GM12801 (cell line): ENCODE data around the gene AUH.

Experiments used
- TF ChIP-seq, protein P1 (sequence below): IDR thresholded peaks from one replicate; pipeline ENCODE4 v1.5.1; 2011; ENCODE audit warnings: control low read depth; ENCODE audit not compliant: insufficient read length; ENCODE audit errors: extremely low read depth

AUH gene

DNA sequence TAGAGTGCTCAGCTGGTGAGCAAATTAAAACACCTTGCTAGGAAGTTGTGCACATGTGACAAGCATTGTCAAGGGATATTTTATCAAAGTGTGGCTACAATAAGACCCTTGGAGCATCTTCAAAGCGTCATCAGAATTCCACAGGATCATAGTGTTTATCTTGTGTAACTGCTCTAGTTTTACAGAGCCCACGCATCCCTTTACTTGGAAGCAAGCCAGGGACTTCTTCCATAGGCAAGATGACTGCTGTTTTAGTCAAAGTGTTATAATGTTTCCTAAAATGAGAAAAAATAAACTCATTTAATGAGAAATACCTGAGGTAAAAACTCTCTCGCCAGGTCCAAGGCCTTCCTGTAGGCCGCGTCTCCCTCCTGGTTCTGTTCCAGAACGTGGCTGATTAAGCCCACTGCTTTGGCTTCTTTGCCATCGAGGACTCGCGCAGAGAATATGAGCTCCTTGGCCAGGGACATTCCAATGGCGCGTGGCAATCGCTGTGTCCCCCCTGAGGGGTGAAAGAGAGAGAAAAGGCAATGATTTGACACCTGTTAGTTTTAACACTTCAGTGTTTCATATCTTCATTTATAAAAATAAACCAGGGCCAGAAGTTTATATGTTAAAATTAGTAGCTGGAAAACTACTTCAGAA lies 141.1 kb downstream of the AUH start:
- TF ChIP-seq, protein P1, sequence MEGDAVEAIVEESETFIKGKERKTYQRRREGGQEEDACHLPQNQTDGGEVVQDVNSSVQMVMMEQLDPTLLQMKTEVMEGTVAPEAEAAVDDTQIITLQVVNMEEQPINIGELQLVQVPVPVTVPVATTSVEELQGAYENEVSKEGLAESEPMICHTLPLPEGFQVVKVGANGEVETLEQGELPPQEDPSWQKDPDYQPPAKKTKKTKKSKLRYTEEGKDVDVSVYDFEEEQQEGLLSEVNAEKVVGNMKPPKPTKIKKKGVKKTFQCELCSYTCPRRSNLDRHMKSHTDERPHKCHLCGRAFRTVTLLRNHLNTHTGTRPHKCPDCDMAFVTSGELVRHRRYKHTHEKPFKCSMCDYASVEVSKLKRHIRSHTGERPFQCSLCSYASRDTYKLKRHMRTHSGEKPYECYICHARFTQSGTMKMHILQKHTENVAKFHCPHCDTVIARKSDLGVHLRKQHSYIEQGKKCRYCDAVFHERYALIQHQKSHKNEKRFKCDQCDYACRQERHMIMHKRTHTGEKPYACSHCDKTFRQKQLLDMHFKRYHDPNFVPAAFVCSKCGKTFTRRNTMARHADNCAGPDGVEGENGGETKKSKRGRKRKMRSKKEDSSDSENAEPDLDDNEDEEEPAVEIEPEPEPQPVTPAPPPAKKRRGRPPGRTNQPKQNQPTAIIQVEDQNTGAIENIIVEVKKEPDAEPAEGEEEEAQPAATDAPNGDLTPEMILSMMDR, result no peak

DNA sequence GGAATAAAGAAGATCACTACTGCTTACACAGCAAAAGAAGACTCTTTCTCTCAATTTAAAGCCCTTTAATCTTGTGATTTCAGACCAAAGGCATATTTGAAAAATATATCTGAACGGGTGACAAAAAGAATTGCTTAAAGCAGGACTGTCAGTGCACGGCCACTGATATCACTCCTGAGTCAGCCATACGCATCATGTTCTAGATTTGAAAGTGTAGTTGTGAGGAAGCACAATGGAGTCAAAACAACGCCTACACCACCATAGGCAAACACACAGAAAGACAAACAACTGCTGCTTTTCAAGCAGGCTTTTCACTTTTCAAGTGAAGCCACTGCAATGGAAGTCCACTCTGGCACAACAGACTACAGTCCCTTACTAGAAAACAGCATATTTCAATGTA lies 141.7 kb downstream of the AUH start:
- TF ChIP-seq, protein P1, result no peak

DNA sequence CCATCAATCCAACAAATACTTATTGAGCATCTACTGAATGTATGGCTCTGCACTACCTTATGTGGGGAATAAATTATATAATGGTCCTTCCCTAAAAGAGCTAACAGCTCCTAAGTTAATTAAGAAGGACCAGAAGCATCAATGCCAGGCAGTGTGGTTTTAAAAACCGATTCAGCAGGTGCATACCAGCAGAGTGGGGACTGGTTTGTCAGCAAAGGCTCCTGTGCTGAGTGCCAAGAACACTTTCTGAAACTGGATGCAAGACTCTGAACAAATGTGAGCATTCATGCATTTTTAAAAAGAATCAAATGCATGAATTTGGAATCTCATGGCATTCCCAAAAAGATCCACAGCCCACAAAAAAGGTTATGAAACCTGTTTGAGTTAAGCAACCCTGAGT lies 142.2 kb downstream of the AUH start:
- TF ChIP-seq, protein P1, result no peak

DNA sequence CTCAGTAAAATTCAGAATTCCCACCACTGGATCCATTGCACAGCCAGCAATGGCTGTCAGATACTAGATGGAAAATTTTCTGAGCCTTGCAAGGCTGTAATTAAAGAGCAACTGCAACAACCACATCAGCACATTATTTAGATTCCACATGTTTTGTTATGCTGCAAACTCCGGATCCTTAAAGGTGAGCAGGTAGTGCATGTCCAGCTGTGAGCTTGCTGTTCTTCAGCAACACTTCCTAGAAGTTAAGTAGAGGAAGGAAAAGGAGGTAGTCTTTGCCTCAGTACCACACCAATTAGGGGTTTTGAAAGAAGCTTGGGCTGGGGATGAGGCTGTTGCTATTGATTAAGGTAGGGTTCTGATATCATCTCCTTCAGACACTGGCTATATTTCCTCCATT lies 144.3 kb downstream of the AUH start:
- TF ChIP-seq, protein P1, result no peak

DNA sequence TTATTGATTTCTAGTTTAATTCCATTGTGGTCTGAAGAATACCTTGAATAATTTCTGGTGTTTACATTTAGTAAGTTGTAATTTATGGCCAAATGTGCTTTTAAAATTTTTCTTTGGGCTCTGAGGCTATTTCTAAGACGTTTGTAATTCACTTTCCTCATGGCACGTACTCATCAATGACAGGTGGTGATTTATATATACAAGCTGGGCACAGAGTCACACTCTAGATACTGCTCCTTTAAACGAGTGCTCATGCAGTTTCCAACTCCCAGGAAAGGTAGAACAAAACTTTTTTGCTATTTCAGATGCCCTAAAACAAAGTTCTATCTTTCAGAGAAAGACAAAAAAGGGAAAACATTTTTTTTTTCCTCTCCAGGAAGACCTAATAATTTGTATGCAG lies 146.9 kb downstream of the AUH start:
- TF ChIP-seq, protein P1, result no peak

DNA sequence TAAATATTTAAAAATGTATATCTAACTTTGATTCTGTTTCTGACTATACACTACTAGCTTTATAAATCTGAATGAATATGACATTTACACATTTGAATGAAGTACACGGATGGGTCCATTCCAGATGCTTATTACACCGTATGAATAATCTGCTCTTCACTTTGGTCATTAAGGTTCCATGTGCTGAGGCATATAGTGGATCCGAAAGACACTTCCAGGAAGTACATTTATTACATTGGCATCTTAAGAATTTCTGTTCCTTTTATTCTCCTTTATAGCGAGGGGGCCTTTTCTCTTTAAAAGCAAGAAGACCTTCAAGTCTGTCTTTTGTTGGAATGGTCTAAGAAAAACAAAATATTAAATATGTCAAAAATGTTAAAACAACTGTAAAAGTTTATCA lies 147.6 kb downstream of the AUH start:
- TF ChIP-seq, protein P1, result no peak

DNA sequence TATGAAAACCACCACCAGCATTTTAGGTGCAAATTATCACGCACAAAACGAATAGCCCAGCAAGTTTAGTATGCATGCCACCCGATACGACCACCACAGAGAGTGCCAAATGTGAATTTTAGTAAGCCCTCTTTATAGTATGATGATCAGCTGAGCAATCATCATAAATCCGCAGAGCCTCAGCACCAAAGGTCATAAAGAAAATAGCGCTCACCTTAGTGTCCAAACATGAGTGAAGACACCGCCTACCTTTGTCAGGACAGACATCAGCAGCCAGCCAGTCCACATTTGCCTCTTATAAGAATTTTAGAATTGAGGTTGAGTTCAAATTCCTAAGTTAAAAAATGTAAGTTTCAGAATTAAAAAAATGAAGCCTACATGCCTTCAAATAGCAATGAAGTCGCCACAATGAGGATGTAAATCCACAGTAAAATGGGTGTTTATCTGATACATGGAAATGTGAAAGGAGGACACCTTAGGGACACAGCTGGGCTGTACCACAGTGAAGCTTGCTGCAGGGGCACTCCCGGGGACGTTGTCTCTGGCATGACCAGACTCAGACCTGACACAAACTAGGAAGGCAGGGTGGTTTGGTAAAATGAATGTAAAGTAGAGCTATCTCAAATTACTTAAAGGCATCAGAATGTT lies 149.0 kb downstream of the AUH start:
- TF ChIP-seq, protein P1, result no peak
